IPS-18a (cell line): ENCODE data around the gene TSR3.

Experiments
- H3K27ac ChIP-seq: one replicate; pipeline ENCODE4 v1.5.1; 2013; ENCODE audit warnings: low read length
- H3K27me3 ChIP-seq: one replicate; pipeline ENCODE4 v1.6.1; 2013; ENCODE audit warnings: mild to moderate bottlenecking, low read length; ENCODE audit not compliant: control insufficient read depth, insufficient read depth
- H3K36me3 ChIP-seq: one replicate; pipeline ENCODE4 v1.6.1; 2013; ENCODE audit warnings: low read depth, low read length; ENCODE audit not compliant: control insufficient read depth
- H3K4me1 ChIP-seq: one replicate; pipeline ENCODE4 v1.6.1; 2013; ENCODE audit warnings: low read depth, low read length; ENCODE audit not compliant: control insufficient read depth
- H3K4me3 ChIP-seq: one replicate; pipeline ENCODE4 v1.5.1; 2013; ENCODE audit warnings: low read length
- H3K9ac ChIP-seq: one replicate; pipeline ENCODE4 v1.6.1; 2013; ENCODE audit warnings: mild to moderate bottlenecking, low read length, moderate library complexity
- H3K9me3 ChIP-seq: one replicate; pipeline ENCODE4 v1.6.1; 2013; ENCODE audit warnings: low read depth, low read length; ENCODE audit not compliant: control insufficient read depth

The TSR3 gene

GRCh38 chr16:1389762-1390161, 38.1 kb upstream of the TSR3 start:
- H3K9me3 ChIP-seq: no peaks in the 10 kb centered on the region
- H3K9ac ChIP-seq: no peak overlapping the region
- H3K27ac ChIP-seq: no peak overlapping the region
- H3K4me3 ChIP-seq: no peak overlapping the region
- H3K27me3 ChIP-seq: no peaks in the 10 kb centered on the region
- no peaks in the 10 kb centered on the region for H3K36me3 ChIP-seq
- no peaks in the 10 kb centered on the region for H3K4me1 ChIP-seq

DNA sequence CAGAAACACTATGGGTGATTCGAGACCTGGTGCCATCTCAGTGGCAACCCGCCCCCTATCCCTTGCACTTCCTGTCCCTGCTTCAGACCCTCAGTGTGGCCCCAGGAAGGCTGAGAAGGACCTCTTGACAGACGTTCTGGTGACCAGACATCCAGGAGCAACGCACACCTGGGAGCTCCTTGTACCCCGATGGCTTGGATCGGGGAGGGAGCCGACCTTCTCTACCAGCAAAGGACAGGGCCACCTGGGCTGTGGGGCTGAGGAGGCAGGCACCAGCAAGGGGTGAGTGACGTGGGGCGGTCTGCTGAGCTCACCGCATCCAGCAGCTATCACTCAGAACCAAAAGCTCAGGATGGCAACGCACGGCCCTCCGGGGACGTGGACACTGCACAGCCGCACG, 35.7 kb upstream of the TSR3 start:
- no peak overlapping the region for H3K27ac ChIP-seq
- no peak overlapping the region for H3K9ac ChIP-seq
- no peaks in the 10 kb centered on the region for H3K27me3 ChIP-seq
- H3K4me3 ChIP-seq: no peak overlapping the region
- H3K4me1 ChIP-seq: no peaks in the 10 kb centered on the region
- no peaks in the 10 kb centered on the region for H3K36me3 ChIP-seq
- H3K9me3 ChIP-seq: no peaks in the 10 kb centered on the region

DNA sequence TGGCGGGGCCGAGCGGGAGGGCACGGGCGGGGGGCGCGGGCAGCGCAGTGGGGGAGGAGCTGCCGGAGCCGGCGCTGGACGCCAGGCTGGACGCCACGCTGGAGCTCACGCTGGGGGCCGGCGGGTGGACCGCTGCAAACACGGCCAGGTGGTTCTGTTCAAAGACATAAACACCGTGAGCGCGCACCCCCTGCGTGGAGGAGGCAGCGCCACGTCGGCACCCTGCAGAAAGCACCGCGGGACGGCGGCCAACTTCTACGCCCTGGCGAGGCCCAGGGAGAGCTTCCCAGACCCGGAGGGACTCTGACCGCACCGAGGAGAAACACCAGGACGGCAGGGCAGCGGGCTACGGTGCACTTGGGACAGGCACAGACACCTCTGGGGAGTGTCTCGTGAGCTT, 33.6 kb upstream of the TSR3 start:
- H3K27ac ChIP-seq: no peak overlapping the region
- H3K4me1 ChIP-seq: peaks cover 2% of the 10 kb centered on the region
- H3K9ac ChIP-seq: no peak overlapping the region
- no peaks in the 10 kb centered on the region for H3K36me3 ChIP-seq
- no peaks in the 10 kb centered on the region for H3K9me3 ChIP-seq
- peaks cover 5% of the 10 kb centered on the region for H3K27me3 ChIP-seq
- H3K4me3 ChIP-seq: no peak overlapping the region

DNA sequence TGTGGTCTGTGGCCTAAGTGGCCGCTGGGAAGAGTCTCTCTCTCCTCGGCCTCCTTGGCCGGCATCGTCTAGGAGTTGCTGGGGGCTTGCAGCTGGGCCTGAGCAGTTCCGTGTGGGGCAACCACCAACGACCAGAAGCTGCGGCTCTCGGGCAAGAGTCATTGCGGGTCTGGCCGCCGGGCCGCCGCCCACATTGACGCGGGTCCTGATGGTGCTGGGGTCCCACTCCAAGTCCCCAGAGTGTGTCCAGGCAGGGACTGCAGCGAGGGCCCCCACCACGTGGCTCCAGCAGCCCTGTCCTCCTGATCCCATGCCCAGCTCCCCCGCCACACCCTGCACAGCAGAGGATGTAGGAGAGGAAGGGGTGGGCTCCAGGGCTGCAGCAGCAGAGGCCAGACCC, 31.9 kb upstream of the TSR3 start:
- Histone ChIP-seq H3K4me3 (no peak overlapping the region), H3K4me1 (peaks cover 6% of the 10 kb centered on the region), H3K27ac (no peak overlapping the region), H3K9me3 (no peaks in the 10 kb centered on the region), H3K27me3 (peaks cover 8% of the 10 kb centered on the region), H3K9ac (no peak overlapping the region), H3K36me3 (no peaks in the 10 kb centered on the region)

GRCh38 chr16:1381612-1382406, 30.1 kb upstream of the TSR3 start:
- H3K9ac ChIP-seq: no peak overlapping the region
- no peak overlapping the region for H3K4me3 ChIP-seq
- H3K27ac ChIP-seq: no peak overlapping the region
- peaks cover 15% of the 10 kb centered on the region for H3K4me1 ChIP-seq
- H3K9me3 ChIP-seq: no peaks in the 10 kb centered on the region
- peaks cover 8% of the 10 kb centered on the region for H3K27me3 ChIP-seq
- no peaks in the 10 kb centered on the region for H3K36me3 ChIP-seq

GRCh38 chr16:1380195-1380594, 28.5 kb upstream of the TSR3 start:
- Histone ChIP-seq H3K9ac (no peak overlapping the region), H3K27me3 (peaks cover 8% of the 10 kb centered on the region), H3K4me3 (peak overlapping the region; percentile 71), H3K4me1 (peaks cover 15% of the 10 kb centered on the region), H3K27ac (no peak overlapping the region), H3K36me3 (no peaks in the 10 kb centered on the region), H3K9me3 (no peaks in the 10 kb centered on the region)

DNA sequence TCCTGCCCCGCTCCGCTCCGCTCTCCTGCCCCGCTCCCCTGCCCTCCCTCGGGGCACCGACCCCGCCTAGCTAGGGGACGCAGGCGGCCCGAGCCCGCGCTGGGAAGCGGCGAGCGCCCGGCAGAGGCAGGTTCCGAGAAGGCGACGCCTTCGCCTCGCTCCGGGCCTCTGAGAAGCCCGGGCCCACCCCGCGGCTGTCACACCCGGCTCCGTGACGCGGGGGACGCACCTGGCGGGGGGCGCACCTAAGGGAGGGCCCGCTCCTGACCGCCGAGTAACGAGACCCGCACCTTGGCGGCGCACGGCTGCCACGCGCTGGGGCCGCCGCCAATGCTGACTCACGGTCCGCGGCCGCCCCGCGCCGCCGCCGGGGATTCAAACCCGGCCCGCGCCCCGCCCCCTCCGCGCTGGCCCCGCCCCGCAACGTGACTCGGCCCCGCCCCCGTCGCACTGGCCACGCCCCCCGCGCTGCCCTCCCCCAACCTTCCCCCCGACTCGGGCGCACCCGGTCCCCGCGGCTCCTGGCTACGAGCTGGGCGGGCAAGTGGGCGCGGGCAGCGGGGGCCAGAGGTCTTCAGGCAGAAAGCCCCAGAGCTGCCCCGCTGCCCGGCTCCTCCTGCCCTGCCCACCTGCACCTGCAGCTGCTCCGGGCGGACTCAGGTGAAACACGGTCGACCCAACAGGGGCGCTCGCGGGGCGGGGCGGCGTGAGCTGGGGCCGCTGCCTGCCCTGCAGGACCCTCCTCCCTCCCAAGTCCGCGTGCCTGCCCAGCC, 27.8 kb upstream of the TSR3 start:
- H3K9me3 ChIP-seq: no peaks in the 10 kb centered on the region
- peak overlapping the region; percentile 71 for H3K4me3 ChIP-seq
- H3K4me1 ChIP-seq: peaks cover 15% of the 10 kb centered on the region
- peak overlapping the region; percentile 90 for H3K9ac ChIP-seq
- no peaks in the 10 kb centered on the region for H3K36me3 ChIP-seq
- peak overlapping the region; percentile 2 for H3K27ac ChIP-seq
- peaks cover 8% of the 10 kb centered on the region for H3K27me3 ChIP-seq

DNA sequence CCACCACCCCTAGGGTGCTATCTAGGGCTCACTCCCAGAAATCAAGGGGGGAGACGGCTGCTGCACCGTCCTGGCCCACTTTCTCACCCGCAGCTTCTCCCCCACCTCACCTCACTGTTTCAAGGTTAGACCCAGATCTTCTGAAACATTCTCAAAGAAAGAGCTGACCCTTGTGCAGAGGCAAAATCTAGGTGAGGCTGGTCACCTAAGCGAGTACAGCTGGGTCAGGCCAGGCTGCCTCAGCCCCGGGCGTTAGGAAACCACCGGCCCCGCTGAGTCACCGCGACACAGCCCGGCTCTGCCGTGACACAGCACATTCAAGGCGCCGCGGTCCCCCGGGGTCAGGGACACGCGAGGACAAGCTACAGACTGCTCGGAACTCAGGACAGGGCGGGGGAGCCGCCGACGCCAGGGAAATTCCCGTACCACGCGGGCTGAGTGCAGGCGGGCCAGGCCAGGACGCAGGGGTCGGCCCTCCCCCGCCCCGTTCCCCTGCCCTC, 27.2 kb upstream of the TSR3 start:
- H3K36me3 ChIP-seq: no peaks in the 10 kb centered on the region
- H3K4me3 ChIP-seq: peak overlapping the region; percentile 71
- H3K27me3 ChIP-seq: peaks cover 8% of the 10 kb centered on the region
- H3K9me3 ChIP-seq: no peaks in the 10 kb centered on the region
- H3K27ac ChIP-seq: peak overlapping the region; percentile 2
- peaks cover 15% of the 10 kb centered on the region for H3K4me1 ChIP-seq
- peak overlapping the region; percentile 90 for H3K9ac ChIP-seq

- Histone ChIP-seq H3K9me3 (no peaks in the 10 kb centered on the region), H3K27me3 (peaks cover 8% of the 10 kb centered on the region), H3K9ac (peak overlapping the region; percentile 90), H3K27ac (no peak overlapping the region), H3K36me3 (no peaks in the 10 kb centered on the region), H3K4me1 (peaks cover 15% of the 10 kb centered on the region), H3K4me3 (peak overlapping the region; percentile 71)
These were observed 26.6 kb upstream of the TSR3 start for GRCh38 chr16:1378087-1378803.

- no peak overlapping the region for H3K9ac ChIP-seq
- no peaks in the 10 kb centered on the region for H3K36me3 ChIP-seq
- H3K9me3 ChIP-seq: no peaks in the 10 kb centered on the region
- peaks cover 8% of the 10 kb centered on the region for H3K27me3 ChIP-seq
- H3K4me3 ChIP-seq: peak overlapping the region; percentile 71
- H3K4me1 ChIP-seq: peaks cover 15% of the 10 kb centered on the region
- H3K27ac ChIP-seq: no peak overlapping the region
These were observed 25.8 kb upstream of the TSR3 start for GRCh38 chr16:1377406-1378010.
